ENCODE measurements around the gene SCFD2. TPM values are rescaled to one million over a fixed set of nuclear protein-coding genes. Genes with fewer than 3 reads are reported as not detected.

The SCFD2 gene
- total and polyA plus RNA-seq, 2 of the 8 experiments (the other 6 are each of a cell fraction or from before 2014, with no cell fraction given): 6.2 to 10.2 TPM

DNA sequence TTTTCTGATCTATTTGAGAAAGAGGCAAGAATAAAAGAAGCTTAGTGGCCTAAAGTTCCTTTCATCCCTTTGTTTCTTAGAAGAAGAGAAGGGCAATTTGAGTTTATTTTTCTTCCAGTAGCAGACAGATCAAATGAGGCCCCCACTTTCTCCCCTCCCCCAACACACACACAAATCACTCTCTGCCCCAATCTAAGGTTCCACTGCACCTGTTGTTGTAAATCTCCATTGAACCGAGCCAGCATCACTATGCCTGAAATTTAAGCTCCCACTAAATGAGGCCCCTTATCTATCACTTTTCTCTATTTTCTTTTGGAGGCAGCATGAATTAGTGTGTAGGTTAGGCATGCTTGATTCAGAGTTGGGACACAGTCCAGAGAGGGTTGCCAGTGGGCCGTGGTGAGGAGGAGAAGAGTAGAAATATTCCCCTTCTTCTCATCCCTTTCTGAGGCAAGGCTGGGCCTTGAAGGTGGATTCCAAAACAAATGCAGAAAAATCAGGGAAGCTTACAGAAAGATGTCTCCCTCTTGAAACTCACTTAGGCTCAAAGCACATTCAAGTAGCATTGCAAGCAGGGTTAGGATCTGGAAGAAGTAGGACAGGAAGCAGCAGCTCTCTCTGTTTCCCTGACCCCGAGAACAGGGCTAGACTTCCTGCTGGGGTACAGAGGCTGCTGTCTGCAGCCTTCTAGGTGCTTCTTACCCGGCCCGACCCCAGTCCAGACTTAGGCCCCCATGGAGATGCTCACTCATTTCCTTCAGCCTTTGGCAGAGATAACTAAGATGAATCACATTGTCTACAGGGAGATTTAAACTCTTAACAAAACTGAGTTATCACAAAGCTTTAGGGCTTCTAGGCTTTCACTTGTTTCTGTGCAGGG is 433.0 kb downstream of the SCFD2 start:
- Histone ChIP-seq H3K36me3 (ENCODE audit: control insufficient read depth in 2 of 4, insufficient read depth in 4 of 4, low read length in 3 of 4) (no peaks in the 10 kb centered on the region), H3K79me2 (ENCODE audit: control insufficient read depth in 1 of 2, insufficient read depth in 2 of 2, low read length in 2 of 2) (no peaks in the 10 kb centered on the region), H2BK5ac (ENCODE audit: low read depth, low read length) (no peak overlapping the region), H4K5ac (ENCODE audit: insufficient read length, low read depth, low read length) (no peak overlapping the region), H3K14ac (ENCODE audit: insufficient read length) (no peak overlapping the region), H3K23me2 (ENCODE audit: low read depth, low read length) (no peaks in the 10 kb centered on the region), H2BK20ac (ENCODE audit: low read length) (0 out of 2 replicates have a peak overlapping the region, but pooled peaks have one; percentile 64), H4K91ac (replicated peaks; ENCODE audit: insufficient read length, low read length) (no peak overlapping the region), H3K79me1 (ENCODE audit: low read depth, low read length) (no peaks in the 10 kb centered on the region), H3K4me1 (replicated peaks in 1 of 4; ENCODE audit: control insufficient read depth in 3 of 4, insufficient read depth in 4 of 4, low read length in 3 of 4) (peaks cover 0 to 4% (median 0%) of the 10 kb centered on the region in 4 experiments; a peak in 3 of 7 replicates), H2BK120ac (replicated peaks; ENCODE audit: low read depth, low read length) (no peak overlapping the region), H3K27me3 (replicated peaks in 1 of 4; ENCODE audit: control insufficient read depth in 3 of 4, extremely low read depth in 1 of 4, insufficient read depth in 3 of 4, low read length in 3 of 4) (no peaks in the 10 kb centered on the region), H3K9me3 (ENCODE audit: insufficient read depth in 2 of 2, low read depth in 1 of 2, low read length in 1 of 2) (no peaks in the 10 kb centered on the region), H2AFZ (ENCODE audit: low read length) (no peak overlapping the region), H3K27ac (ENCODE audit: low read depth, low read length) (no peak overlapping the region), H3K4me3 (ENCODE audit: extremely low read depth in 1 of 4, insufficient read depth in 2 of 4, low read depth in 3 of 4, low read length in 4 of 4) (no peak overlapping the region), H3K4ac (replicated peaks; ENCODE audit: insufficient read length, low read depth, low read length) (no peak overlapping the region), H3K9ac (replicated peaks in 1 of 4; ENCODE audit: extremely low read depth in 1 of 4, low read depth in 3 of 4, low read length in 3 of 4) (no peak overlapping the region), H3K4me2 (ENCODE audit: insufficient read depth in 1 of 2, low read depth in 2 of 2, low read length in 2 of 2) (no peak overlapping the region), H3K18ac (ENCODE audit: extremely low read depth, low read length) (no peak overlapping the region), H2BK12ac (ENCODE audit: low read depth, low read length) (no peak overlapping the region), H4K20me1 (replicated peaks in 1 of 2; ENCODE audit: control insufficient read depth in 1 of 2, insufficient read depth in 2 of 2, low read length in 2 of 2) (no peaks in the 10 kb centered on the region), H2BK15ac (ENCODE audit: low read length) (no peak overlapping the region), H3K23ac (ENCODE audit: insufficient read length) (no peak overlapping the region), H4K8ac (ENCODE audit: extremely low read depth, insufficient read depth, low read length) (no peak overlapping the region), H3K56ac (replicated peaks; ENCODE audit: insufficient read length, low read depth, low read length) (no peak overlapping the region), H2AK5ac (ENCODE audit: low read depth, low read length) (no peak overlapping the region)
- POLR2A ChIA-PET (ENCODE audit: partially characterized antibody): interaction anchor here (1.2 to 1.5 kb wide), 3 partner anchors 19 to 220 kb away, joined by 3 to 5 read pairs (median 4); no protein-coding TSS in a partner anchor
- WGBS, 2 experiments (ENCODE audit: extremely low coverage in 1 of 2, insufficient coverage in 1 of 2, insufficient read length in 1 of 2, insufficient replicate concordance in 2 of 2, low coverage in 1 of 2, low lambda C conversion rate in 2 of 2, missing lambda C conversion rate in 1 of 2): 85% methylated on average over 5 of the region's 5 CpGs; no CpG with 5 or more reads in 1 of the 2 experiments
- DNase-seq (ENCODE audit: low read depth in 1 of 2, low spot score in 2 of 2): no peak
- CTCF ChIA-PET (ENCODE audit: partially characterized antibody): interaction anchor here (0.7 to 1.8 kb wide), 3 partner anchors 12 to 50 kb away, joined by 3 to 6 read pairs (median 3); no protein-coding TSS in a partner anchor
- FAIRE-seq: no peak
- TF ChIP-seq BACH1 (IDR thresholded peaks at IDR 0.05; ENCODE audit: low read length): no peak
- no peak for TF ChIP-seq RXRA (IDR thresholded peaks at IDR 0.05; ENCODE audit: insufficient read depth, low read depth, low read length)
- no peak for TF ChIP-seq HDAC2 (IDR thresholded peaks at IDR 0.05; ENCODE audit: borderline replicate concordance in 1 of 2, low read depth in 2 of 2, low read length in 2 of 2)
- TF ChIP-seq PHF8 (conservative IDR thresholded peaks at IDR 0.05; ENCODE audit: low read depth, low read length): no peak
- no peak for TF ChIP-seq SP4 (IDR thresholded peaks at IDR 0.05; ENCODE audit: low read length)
- TF ChIP-seq BRCA1 (IDR thresholded peaks at IDR 0.05; ENCODE audit: low read depth, low read length): no peak
- no peak for TF ChIP-seq NRF1 (IDR thresholded peaks at IDR 0.05; ENCODE audit: low read depth, low read length)
- TF ChIP-seq KDM1A (IDR thresholded peaks at IDR 0.05; ENCODE audit: borderline replicate concordance, low read length): no peak
- no peak for TF ChIP-seq CBX8 (IDR thresholded peaks at IDR 0.05; ENCODE audit: borderline replicate concordance, low read depth, low read length)
- TF ChIP-seq JUND (IDR thresholded peaks at IDR 0.05; ENCODE audit: low read length): no peak
- TF ChIP-seq CTBP2 (IDR thresholded peaks at IDR 0.05; ENCODE audit: borderline replicate concordance, insufficient read depth, insufficient read length, low read length): no peak

Measured in H1 (cell line).